GM18505 (cell line): ENCODE measurements around the gene KCNMA1.

Source experiments
- ATAC-seq: cut with Tn5 transposase; IDR thresholded peaks from one replicate; pipeline ENCODE4 v1.9.1; 2021; ENCODE audit not compliant: unreplicated experiment
- POLR2A ChIP-seq: IDR thresholded peaks from 4 replicates; pipeline ENCODE4 v1.6.1; 2011; ENCODE audit warnings: borderline replicate concordance; ENCODE audit not compliant: insufficient read depth, insufficient read length; ENCODE audit errors: extremely low read depth

The KCNMA1 gene

DNA sequence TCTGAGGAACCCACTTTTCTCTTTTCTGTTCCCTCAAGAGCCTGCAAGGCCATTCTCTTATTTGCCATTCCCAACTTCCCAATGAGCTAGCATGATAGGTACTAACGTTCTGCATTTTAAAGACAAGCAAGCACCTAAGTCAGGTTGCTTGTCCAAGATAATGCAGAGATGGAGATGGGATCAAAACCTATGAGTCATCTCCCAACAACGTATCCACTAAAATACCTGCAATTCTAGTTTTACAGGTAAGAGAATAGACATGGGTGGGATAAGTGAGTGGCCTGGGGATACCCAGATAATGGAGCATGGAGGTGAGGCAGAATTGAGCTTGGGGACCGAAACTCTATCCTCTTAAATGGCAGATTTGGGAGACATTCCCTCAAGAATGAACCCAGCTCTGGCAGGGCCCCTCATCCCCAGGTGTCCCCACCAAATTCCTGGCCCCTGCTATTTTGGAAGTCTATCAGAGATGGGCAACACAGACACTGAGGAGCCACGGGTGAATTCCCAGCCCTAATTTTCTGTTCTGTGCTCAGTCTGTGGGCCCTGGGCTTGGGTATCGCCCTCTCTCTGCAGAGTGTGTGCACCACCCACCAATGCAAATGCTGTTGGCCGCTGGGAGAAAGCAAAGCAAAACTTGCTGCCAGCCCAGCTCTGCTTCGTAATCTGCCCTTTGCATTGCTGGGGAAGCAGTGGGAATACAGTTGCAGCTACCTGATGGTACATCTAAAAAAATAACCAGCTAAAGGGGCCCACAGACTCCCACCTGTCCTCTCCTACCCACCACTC lies 98.3 kb downstream of the KCNMA1 start:
- TF ChIP-seq POLR2A: no peak

GRCh38 chr10:77537720-77538373 lies 99.8 kb downstream of the KCNMA1 start:
- ATAC-seq: no peak
- TF ChIP-seq POLR2A: no peak

More for the DNA sequence above, 98.3 kb downstream of the KCNMA1 start:
- no peak for ATAC-seq

DNA sequence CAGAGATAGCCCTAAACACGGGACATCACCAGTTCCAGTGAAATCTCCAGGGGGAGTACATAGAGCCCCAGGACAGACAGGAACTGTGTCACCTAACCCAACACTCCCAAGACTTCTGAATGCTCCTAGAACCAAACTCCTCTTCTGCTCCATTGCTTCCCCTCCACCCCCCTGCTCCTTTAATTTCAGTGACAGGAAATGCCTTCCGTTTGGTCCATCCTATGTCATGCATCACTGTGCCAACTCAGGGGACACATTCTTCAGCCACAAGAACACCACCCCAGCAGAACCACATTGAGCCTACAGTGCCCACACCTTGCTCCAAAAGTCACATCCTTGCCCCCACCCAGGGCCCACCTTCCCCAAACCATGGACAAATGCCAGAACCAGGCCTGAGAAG lies 100.5 kb downstream of the KCNMA1 start:
- TF ChIP-seq POLR2A: no peak
- ATAC-seq: no peak

GRCh38 chr10:77533887-77534278 lies 103.7 kb downstream of the KCNMA1 start:
- ATAC-seq: no peak
- TF ChIP-seq POLR2A: no peak

- no peak for TF ChIP-seq POLR2A
- ATAC-seq: no peak
Measured at GRCh38 chr10:77533146-77533886, 104.3 kb downstream of the KCNMA1 start.

- no peak for TF ChIP-seq POLR2A
- ATAC-seq: no peak
Measured at GRCh38 chr10:77532068-77532467, 105.5 kb downstream of the KCNMA1 start.

DNA sequence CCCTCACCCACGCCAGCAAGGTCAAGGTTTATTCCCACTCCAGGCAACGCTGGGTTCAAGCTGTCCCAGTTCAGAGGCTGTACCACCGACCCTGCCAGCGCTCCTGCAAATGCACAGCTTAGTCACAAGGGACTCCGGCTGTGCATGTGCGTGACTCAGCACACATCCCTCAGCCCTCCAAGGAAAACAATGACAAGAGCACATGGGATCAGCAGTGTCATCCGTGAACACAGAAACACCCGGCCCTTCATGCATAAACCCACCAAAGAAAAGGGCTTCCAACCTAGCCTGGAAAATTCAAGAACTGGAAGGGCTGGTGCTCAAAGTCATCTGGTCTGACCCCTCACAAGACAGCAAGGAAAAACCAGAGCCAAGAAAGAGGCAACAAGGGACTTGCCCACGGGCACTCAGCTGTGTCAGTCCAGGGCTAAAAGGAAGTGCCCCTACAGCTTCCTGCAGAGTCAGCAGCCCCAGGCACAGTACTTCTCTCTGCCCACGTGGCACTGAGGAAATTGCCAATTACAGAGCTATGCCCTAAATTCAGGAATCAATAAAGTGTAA lies 106.1 kb downstream of the KCNMA1 start:
- ATAC-seq: no peak
- no peak for TF ChIP-seq POLR2A

DNA sequence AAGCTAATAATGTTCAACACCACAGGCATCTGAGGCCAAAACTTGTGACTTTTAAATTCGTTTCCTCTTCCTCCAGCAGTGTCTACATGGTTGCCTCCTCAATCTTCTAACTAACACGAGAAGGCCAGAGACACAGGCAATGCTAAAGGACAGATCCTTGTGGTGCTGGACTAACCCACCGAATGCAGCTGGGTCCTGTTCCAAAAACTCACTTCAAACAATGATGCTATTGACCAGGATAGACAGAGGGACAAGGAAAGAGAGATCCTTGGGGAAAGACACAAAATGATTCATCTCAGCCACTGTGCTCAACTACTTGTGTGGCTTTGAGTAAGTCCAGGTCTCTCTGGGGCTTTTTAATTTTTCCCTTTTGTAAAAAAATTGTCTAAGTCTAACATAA lies 107.6 kb downstream of the KCNMA1 start:
- ATAC-seq: no peak
- no peak for TF ChIP-seq POLR2A

- no peak for ATAC-seq
- no peak for TF ChIP-seq POLR2A
Measured at GRCh38 chr10:77529050-77529576, 108.5 kb downstream of the KCNMA1 start.

- ATAC-seq: no peak
- TF ChIP-seq POLR2A: no peak
Measured at GRCh38 chr10:77527839-77528238, 109.8 kb downstream of the KCNMA1 start.

- ATAC-seq: no peak
- no peak for TF ChIP-seq POLR2A
Measured at GRCh38 chr10:77526868-77527617, 110.6 kb downstream of the KCNMA1 start.

- no peak for TF ChIP-seq POLR2A
- ATAC-seq: no peak
Measured at GRCh38 chr10:77524281-77524711, 113.3 kb downstream of the KCNMA1 start.
